ENCODE results near the gene WASF2.

Gene WASF2

GRCh38 chr1:27530192-27530591 is 40.2 kb upstream of the WASF2 start:
- no peak for DNase-seq (ENCODE audit: low spot score)
- TF ChIP-seq CTCF (IDR thresholded peaks at IDR 0.05; ENCODE audit: extremely low read depth, missing control alignments) = no peak

GRCh38 chr1:27529704-27530018 is 39.7 kb upstream of the WASF2 start:
- DNase-seq (ENCODE audit: low spot score) = no peak
- no peak for TF ChIP-seq CTCF (IDR thresholded peaks at IDR 0.05; ENCODE audit: extremely low read depth, missing control alignments)

GRCh38 chr1:27528818-27529703 is 39.1 kb upstream of the WASF2 start:
- no peak for DNase-seq (ENCODE audit: low spot score)
- TF ChIP-seq CTCF (IDR thresholded peaks at IDR 0.05; ENCODE audit: extremely low read depth, missing control alignments) = no peak

GRCh38 chr1:27527890-27528817 is 38.2 kb upstream of the WASF2 start:
- peak; percentile 78 for DNase-seq (ENCODE audit: low spot score)
- TF ChIP-seq CTCF (IDR thresholded peaks at IDR 0.05; ENCODE audit: extremely low read depth, missing control alignments) = no peak

GRCh38 chr1:27527223-27527889 is 37.4 kb upstream of the WASF2 start:
- DNase-seq (ENCODE audit: low spot score) = peak; percentile 84
- TF ChIP-seq CTCF (IDR thresholded peaks at IDR 0.05; ENCODE audit: extremely low read depth, missing control alignments) = no peak

GRCh38 chr1:27526569-27527222 is 36.7 kb upstream of the WASF2 start:
- no peak for TF ChIP-seq CTCF (IDR thresholded peaks at IDR 0.05; ENCODE audit: extremely low read depth, missing control alignments)
- peak; percentile 67 for DNase-seq (ENCODE audit: low spot score)

Data from GM20000 (cell line).